Measurements from ENCODE around the gene STX19.

STX19 gene

DNA sequence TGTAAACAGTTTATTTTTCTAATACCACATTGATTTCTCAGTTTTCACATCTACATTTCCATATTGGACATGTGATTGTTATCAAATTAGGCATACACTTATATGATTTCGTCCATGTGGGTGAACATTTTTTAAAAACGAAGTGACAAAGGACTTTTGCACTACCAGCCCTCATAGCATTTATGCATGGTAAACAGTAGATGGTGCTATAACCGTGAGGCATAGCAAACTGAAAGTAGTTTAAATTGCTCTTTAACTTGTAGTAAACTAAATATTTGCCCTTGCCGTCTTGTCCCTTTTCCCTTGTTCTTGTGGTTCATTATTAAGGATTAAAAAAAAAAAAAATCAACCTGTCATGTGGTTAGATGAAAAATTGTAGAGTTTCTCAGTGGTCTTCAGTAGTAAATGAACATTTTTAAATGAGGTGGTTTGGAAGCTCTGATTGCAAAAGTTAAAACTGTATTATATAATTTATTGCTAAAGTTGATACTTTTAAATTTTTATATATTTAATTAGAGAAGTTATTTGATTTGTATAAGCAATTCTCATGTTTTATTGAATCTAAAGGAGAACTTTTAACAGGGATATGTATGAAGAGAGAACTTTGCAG is 24.0 kb downstream of the STX19 start:
- Histone ChIP-seq H3K36me3 (ENCODE audit: control insufficient read depth in 2 of 2, insufficient read depth in 1 of 2, low read length in 2 of 2) (peaks cover 0 to 18% of the 10 kb centered on the region in 2 experiments; a peak in 1 of 3 replicates), H3K27ac (ENCODE audit: extremely low read depth, low read depth, low read length) (no peak overlapping the region), H3K4me3 (ENCODE audit: low read depth, low read length) (no peak overlapping the region), H3K9me3 (ENCODE audit: control insufficient read depth, insufficient read depth, low read depth, low read length) (no peaks in the 10 kb centered on the region), H3K4me1 (ENCODE audit: control insufficient read depth, insufficient read depth, low read length) (no peaks in the 10 kb centered on the region)
- TF ChIP-seq ZNF654 (tag by site-specific recombination; IDR thresholded peaks at IDR 0.05; ENCODE audit: low read depth) (peak; percentile 71), PRDM6 (tag by site-specific recombination; IDR thresholded peaks at IDR 0.05) (0 out of 2 replicates have a peak, but pooled peaks have one; percentile 23), ZNF221 (tag by site-specific recombination; IDR thresholded peaks at IDR 0.05; ENCODE audit: borderline replicate concordance) (no peak)
- POLR2A ChIA-PET = no interaction called here
- CTCF ChIA-PET = interaction anchor here (0.5 to 1.7 kb wide), 17 partner anchors 10 to 1287 kb away, joined by 3 to 10 read pairs (median 4); partner anchors contain the start of genes DHFR2, NSUN3 and STX19

DNA sequence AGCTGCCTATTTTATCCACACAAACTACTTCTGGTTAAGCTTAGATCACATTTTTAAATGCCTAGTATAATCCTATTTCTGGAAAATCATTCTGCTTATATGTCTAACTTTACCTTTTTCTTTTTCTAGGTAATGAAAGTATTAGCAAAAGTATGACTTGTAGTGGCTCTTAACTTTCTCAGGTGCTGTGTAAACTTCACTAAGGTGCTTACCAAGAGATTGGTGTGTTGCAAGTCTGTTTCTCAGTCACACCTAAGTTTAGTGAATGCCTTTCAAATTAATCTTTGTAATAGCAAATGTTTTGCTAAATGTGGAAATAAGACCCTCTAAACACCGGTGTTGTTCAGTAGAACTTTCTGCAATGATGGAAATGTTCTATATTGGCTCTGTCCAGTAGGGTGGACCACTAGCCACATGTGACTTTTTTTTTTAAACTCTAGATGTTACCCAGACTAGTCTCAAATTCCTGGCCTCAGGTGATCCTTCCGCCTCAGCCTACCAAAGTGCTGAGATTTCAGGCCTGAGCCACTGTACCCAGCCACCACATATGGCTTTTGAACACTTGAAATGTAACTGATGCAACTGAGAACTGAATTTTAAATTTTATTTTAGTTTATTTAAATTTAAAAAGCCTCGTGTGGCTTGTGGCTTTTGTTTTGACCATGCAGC is 26.4 kb downstream of the STX19 start:
- H3K36me3 ChIP-seq (ENCODE audit: control insufficient read depth in 2 of 2, insufficient read depth in 1 of 2, low read length in 2 of 2) = peaks cover 0 to 12% of the 10 kb centered on the region in 2 experiments; a peak in 2 of 3 replicates
- ChIA-PET CTCF (interaction anchor here (0.5 to 2.1 kb wide), 3 partner anchors 68 to 203 kb away, joined by 3 to 7 read pairs (median 4); no protein-coding TSS in a partner anchor), POLR2A (no interaction called here)
- no peaks in the 10 kb centered on the region for H3K9me3 ChIP-seq (ENCODE audit: control insufficient read depth, insufficient read depth, low read depth, low read length)
- H3K4me1 ChIP-seq (ENCODE audit: control insufficient read depth, insufficient read depth, low read length) = no peaks in the 10 kb centered on the region
- TF ChIP-seq ZNF174 (tag by site-specific recombination; IDR thresholded peaks at IDR 0.05) = no peak
- peak; percentile 33; the same call in 1 of the 2 replicates for TF ChIP-seq PRDM1 (tag by site-specific recombination; IDR thresholded peaks at IDR 0.05)
- no peak overlapping the region for H3K27ac ChIP-seq (ENCODE audit: extremely low read depth, low read depth, low read length)
- H3K4me3 ChIP-seq (ENCODE audit: low read depth, low read length) = no peak overlapping the region

GRCh38 chr3:94001191-94001590 is 27.2 kb downstream of the STX19 start:
- Histone ChIP-seq H3K9me3 (ENCODE audit: control insufficient read depth, insufficient read depth, low read depth, low read length) (no peaks in the 10 kb centered on the region), H3K4me3 (ENCODE audit: low read depth, low read length) (no peak overlapping the region), H3K27ac (ENCODE audit: extremely low read depth, low read depth, low read length) (no peak overlapping the region), H3K36me3 (ENCODE audit: control insufficient read depth in 2 of 2, insufficient read depth in 1 of 2, low read length in 2 of 2) (peaks cover 0 to 8% of the 10 kb centered on the region in 2 experiments; a peak in 2 of 3 replicates), H3K4me1 (ENCODE audit: control insufficient read depth, insufficient read depth, low read length) (no peaks in the 10 kb centered on the region)
- CTCF ChIA-PET = interaction anchor here (2.1 kb wide), 1 partner anchor 68 kb away, joined by 7 read pairs; no protein-coding TSS in a partner anchor
- POLR2A ChIA-PET = no interaction called here
- TF ChIP-seq PRDM6 (tag by site-specific recombination; IDR thresholded peaks at IDR 0.05) = peak; percentile 52; the same call in 1 of the 2 replicates
- no peak for TF ChIP-seq RBAK (tag by site-specific recombination; IDR thresholded peaks at IDR 0.05)

DNA sequence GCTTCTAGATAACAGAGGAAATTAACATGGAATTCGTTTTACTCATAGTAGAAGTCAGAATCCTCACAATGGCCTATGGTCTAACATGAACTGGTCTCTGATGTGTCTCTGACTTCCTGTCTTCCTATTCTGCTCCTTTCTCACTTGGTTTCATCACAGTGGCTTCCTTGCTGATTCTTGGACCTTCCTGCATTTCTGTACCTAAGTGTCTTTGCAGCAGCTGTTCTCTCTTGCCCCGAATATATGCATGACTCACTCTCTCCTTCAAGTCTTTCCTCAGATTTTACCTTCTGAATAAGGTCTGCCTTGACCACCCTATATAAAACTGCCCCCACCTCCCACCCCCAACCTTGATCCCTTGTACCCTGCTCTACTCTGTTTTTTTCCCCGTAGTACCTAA is 34.3 kb downstream of the STX19 start:
- H3K9me3 ChIP-seq (ENCODE audit: control insufficient read depth, insufficient read depth, low read depth, low read length) = no peaks in the 10 kb centered on the region
- TF ChIP-seq REPIN1 (tag by site-specific recombination; IDR thresholded peaks at IDR 0.05; ENCODE audit: low read depth) = no peak
- no peak for TF ChIP-seq ZNF560 (tag by site-specific recombination; IDR thresholded peaks at IDR 0.05; ENCODE audit: borderline replicate concordance)
- TF ChIP-seq ZNF791 (tag by site-specific recombination; IDR thresholded peaks at IDR 0.05) = no peak
- no peak for TF ChIP-seq ZNF600 (tag by site-specific recombination; IDR thresholded peaks at IDR 0.05)
- no peak for TF ChIP-seq ZNF174 (tag by site-specific recombination; IDR thresholded peaks at IDR 0.05)
- TF ChIP-seq ZNF561 (tag by site-specific recombination; IDR thresholded peaks at IDR 0.05; ENCODE audit: borderline replicate concordance) = no peak
- no peak for TF ChIP-seq FEZF1 (tag by site-specific recombination; IDR thresholded peaks at IDR 0.05)
- TF ChIP-seq, protein P1, sequence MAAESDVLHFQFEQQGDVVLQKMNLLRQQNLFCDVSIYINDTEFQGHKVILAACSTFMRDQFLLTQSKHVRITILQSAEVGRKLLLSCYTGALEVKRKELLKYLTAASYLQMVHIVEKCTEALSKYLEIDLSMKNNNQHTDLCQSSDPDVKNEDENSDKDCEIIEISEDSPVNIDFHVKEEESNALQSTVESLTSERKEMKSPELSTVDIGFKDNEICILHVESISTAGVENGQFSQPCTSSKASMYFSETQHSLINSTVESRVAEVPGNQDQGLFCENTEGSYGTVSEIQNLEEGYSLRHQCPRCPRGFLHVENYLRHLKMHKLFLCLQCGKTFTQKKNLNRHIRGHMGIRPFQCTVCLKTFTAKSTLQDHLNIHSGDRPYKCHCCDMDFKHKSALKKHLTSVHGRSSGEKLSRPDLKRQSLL (tag by site-specific recombination; IDR thresholded peaks at IDR 0.05) = no peak
- TF ChIP-seq ZNF747 (tag by site-specific recombination; IDR thresholded peaks at IDR 0.05) = no peak
- TF ChIP-seq ZNF792 (tag by site-specific recombination; IDR thresholded peaks at IDR 0.05) = no peak
- TF ChIP-seq, protein P2, sequence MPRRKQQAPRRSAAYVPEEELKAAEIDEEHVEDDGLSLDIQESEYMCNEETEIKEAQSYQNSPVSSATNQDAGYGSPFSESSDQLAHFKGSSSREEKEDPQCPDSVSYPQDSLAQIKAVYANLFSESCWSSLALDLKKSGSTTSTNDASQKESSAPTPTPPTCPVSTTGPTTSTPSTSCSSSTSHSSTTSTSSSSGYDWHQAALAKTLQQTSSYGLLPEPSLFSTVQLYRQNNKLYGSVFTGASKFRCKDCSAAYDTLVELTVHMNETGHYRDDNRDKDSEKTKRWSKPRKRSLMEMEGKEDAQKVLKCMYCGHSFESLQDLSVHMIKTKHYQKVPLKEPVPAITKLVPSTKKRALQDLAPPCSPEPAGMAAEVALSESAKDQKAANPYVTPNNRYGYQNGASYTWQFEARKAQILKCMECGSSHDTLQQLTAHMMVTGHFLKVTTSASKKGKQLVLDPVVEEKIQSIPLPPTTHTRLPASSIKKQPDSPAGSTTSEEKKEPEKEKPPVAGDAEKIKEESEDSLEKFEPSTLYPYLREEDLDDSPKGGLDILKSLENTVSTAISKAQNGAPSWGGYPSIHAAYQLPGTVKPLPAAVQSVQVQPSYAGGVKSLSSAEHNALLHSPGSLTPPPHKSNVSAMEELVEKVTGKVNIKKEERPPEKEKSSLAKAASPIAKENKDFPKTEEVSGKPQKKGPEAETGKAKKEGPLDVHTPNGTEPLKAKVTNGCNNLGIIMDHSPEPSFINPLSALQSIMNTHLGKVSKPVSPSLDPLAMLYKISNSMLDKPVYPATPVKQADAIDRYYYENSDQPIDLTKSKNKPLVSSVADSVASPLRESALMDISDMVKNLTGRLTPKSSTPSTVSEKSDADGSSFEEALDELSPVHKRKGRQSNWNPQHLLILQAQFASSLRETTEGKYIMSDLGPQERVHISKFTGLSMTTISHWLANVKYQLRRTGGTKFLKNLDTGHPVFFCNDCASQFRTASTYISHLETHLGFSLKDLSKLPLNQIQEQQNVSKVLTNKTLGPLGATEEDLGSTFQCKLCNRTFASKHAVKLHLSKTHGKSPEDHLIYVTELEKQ (tag by site-specific recombination; IDR thresholded peaks at IDR 0.05; ENCODE audit: borderline replicate concordance) = no peak
- TF ChIP-seq ZNF837 (tag by site-specific recombination; IDR thresholded peaks at IDR 0.05) = no peak

More for the DNA sequence above, 34.3 kb downstream of the STX19 start:
- Histone ChIP-seq H3K36me3 (ENCODE audit: control insufficient read depth in 2 of 2, insufficient read depth in 1 of 2, low read length in 2 of 2) (no peaks in the 10 kb centered on the region; a peak in 1 of 3 replicates), H3K4me3 (ENCODE audit: low read depth, low read length) (no peak overlapping the region), H3K4me1 (ENCODE audit: control insufficient read depth, insufficient read depth, low read length) (peaks cover 4% of the 10 kb centered on the region), H3K27ac (ENCODE audit: extremely low read depth, low read depth, low read length) (no peak overlapping the region)
- CTCF ChIA-PET = interaction anchor here (0.7 to 1.8 kb wide), 3 partner anchors 11 to 75 kb away, joined by 3 to 10 read pairs (median 3); no protein-coding TSS in a partner anchor
- POLR2A ChIA-PET = no interaction called here
